H1 (cell line): ENCODE data around the gene PRMT1.

ENCODE experiments used
- CTCF ChIP-seq, 3 experiments: IDR thresholded peaks; 1 replicate in 2 of 3; 2 replicates in 1 of 3; pipeline versions ENCODE4 v1.5.1 to v1.6.1; 2011; ENCODE audit warnings: low read length in 3 of 3, mild to moderate bottlenecking in 3 of 3, inconsistent platforms in 2 of 3, low read depth in 1 of 3, moderate library complexity in 1 of 3; ENCODE audit not compliant: insufficient read depth in 1 of 3; ENCODE audit errors: control extremely low read depth in 1 of 3
- EZH2 ChIP-seq: fragments of 200-600 bp; sonication (generic); IDR thresholded peaks from 2 replicates; pipeline ENCODE4 v1.7.1; 2012; ENCODE audit warnings: low read depth, mild to moderate bottlenecking, moderate library complexity, low read length, inconsistent platforms; ENCODE audit not compliant: severe bottlenecking
- JUND ChIP-seq: IDR thresholded peaks from 2 replicates; pipeline ENCODE4 v1.6.1; 2011; ENCODE audit warnings: mild to moderate bottlenecking, improper control_type of control experiment, low read length
- MAX ChIP-seq: IDR thresholded peaks from 2 replicates; pipeline ENCODE4 v1.6.1; 2012; ENCODE audit warnings: inconsistent platforms
- RBBP5 ChIP-seq: IDR thresholded peaks from 2 replicates; pipeline ENCODE4 v1.7.1; 2012; ENCODE audit warnings: low read depth, mild to moderate bottlenecking, inconsistent platforms, low read length, moderate library complexity, borderline replicate concordance
- SP1 ChIP-seq: IDR thresholded peaks from 2 replicates; pipeline ENCODE4 v1.6.1; 2011; ENCODE audit warnings: low read depth, low read length
- TEAD4 ChIP-seq: IDR thresholded peaks from 2 replicates; pipeline ENCODE4 v1.6.1; 2012; ENCODE audit warnings: low read depth, low read length, inconsistent platforms, mixed read lengths
- YY1 ChIP-seq: IDR thresholded peaks from 2 replicates; pipeline ENCODE4 v1.6.1; 2011; ENCODE audit warnings: low read depth, mild to moderate bottlenecking, low read length
- ZNF274 ChIP-seq: IDR thresholded peaks from 2 replicates; pipeline ENCODE4 v1.7.0; 2012; ENCODE audit warnings: low read length, borderline replicate concordance; ENCODE audit errors: extremely low read depth

DNA sequence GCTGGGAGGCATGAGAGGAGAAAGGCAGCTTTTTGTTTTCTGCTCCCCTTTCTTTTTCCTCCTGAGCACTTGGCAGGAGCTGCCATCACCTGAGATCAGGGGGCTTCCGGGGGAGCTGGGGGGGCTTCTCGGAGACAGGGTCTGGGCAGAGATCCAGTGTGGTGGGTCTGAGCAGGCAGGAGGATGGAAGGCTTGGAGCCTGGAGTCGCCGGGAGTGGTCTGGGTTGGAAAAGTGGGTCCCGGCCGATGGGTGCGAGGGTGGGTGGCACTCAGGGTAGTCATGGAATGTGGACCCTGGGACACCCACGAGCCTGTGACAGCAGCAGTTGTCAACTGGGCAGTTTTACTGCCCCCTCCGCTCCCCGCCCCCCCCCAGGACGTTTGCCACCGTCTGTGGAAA, 10.1 kb downstream of the PRMT1 start:
- TF ChIP-seq EZH2 (no peak), SP1 (no peak), MAX (no peak), TEAD4 (no peak), ZNF274 (no peak), JUND (no peak), YY1 (no peak), CTCF (IDR thresholded peaks at IDR 0.05; ENCODE audit: control extremely low read depth in 1 of 3, insufficient read depth in 1 of 3, low read depth in 1 of 3, low read length in 3 of 3) (no peak), RBBP5 (no peak)
